Large intestine (tissue), 3 donors: ENCODE results near the gene CORO1A. TPM values are rescaled to one million over a fixed set of nuclear protein-coding genes. Genes with fewer than 3 reads are reported as not detected.
"Not testable (repeated sequence)": the region's sequence is repeated elsewhere in the genome, so short reads cannot be mapped to it uniquely, and the experiment has no call there.

Experiments
- DNase-seq, 2 donors: peaks; one replicate each; pipeline versions ENCODE4 v3.0.0 to v3.0.0-alpha.2; 2013
- H3K27ac ChIP-seq: one replicate; pipeline ENCODE4 v1.5.1; 2013; ENCODE audit warnings: low read length
- H3K27me3 ChIP-seq: 2 replicates; pipeline ENCODE4 v1.6.1; 2013; ENCODE audit warnings: low read length; ENCODE audit not compliant: control insufficient read depth, insufficient read depth
- H3K36me3 ChIP-seq: 2 replicates; pipeline ENCODE4 v1.6.1; 2013; ENCODE audit warnings: low read length; ENCODE audit not compliant: control insufficient read depth, insufficient read depth
- H3K4me1 ChIP-seq: one replicate; pipeline ENCODE4 v1.6.1; 2013; ENCODE audit warnings: low read length; ENCODE audit not compliant: control insufficient read depth, insufficient read depth
- H3K4me3 ChIP-seq: one replicate; pipeline ENCODE4 v1.5.1; 2013; ENCODE audit warnings: low read length
- H3K9me3 ChIP-seq: one replicate; pipeline ENCODE4 v1.6.1; 2013; ENCODE audit warnings: mild to moderate bottlenecking, low read depth, low read length, moderate library complexity; ENCODE audit not compliant: control insufficient read depth
- WGBS: methylation state at CpG from one replicate; pipeline ENCODE4 v1.1.5; 2013; ENCODE audit warnings: low lambda C conversion rate; ENCODE audit not compliant: insufficient coverage; 5-methylcytosine and 5-hydroxymethylcytosine counted together
- polyA plus RNA-seq: library from polyadenylated mRNA; unstranded; fragments of 120-200 nt; gene quantifications from one replicate; pipeline ENCODE4 v1.2.1, GENCODE V29; 2013

Gene CORO1A
- polyA plus RNA-seq, 1 donor = 36.7 TPM

GRCh38 chr16:30168746-30169145 is 14.7 kb upstream of the CORO1A start:
- not testable (repeated sequence) for H3K27me3 ChIP-seq, H3K4me1 ChIP-seq, H3K27ac ChIP-seq, DNase-seq, H3K4me3 ChIP-seq, H3K9me3 ChIP-seq, H3K36me3 ChIP-seq
- no CpG with 5 or more reads among the region's 29 CpGs for WGBS

- H3K27ac ChIP-seq, DNase-seq, H3K4me1 ChIP-seq, H3K9me3 ChIP-seq, H3K27me3 ChIP-seq, H3K4me3 ChIP-seq, H3K36me3 ChIP-seq: not testable (repeated sequence)
- no CpG with 5 or more reads among the region's 38 CpGs for WGBS
Measured at GRCh38 chr16:30169416-30169815, 14.0 kb upstream of the CORO1A start.

- H3K27ac ChIP-seq, H3K9me3 ChIP-seq, H3K4me3 ChIP-seq, H3K36me3 ChIP-seq, DNase-seq, H3K27me3 ChIP-seq, H3K4me1 ChIP-seq: not testable (repeated sequence)
- no CpG with 5 or more reads among the region's 31 CpGs for WGBS
Measured at GRCh38 chr16:30170145-30170544, 13.3 kb upstream of the CORO1A start.

GRCh38 chr16:30173054-30173453 is 10.3 kb upstream of the CORO1A start:
- H3K27ac ChIP-seq = no peak overlapping the region
- H3K27me3 ChIP-seq = no peaks in the 10 kb centered on the region
- H3K4me1 ChIP-seq = no peaks in the 10 kb centered on the region
- H3K36me3 ChIP-seq = no peaks in the 10 kb centered on the region
- no peak overlapping the region for H3K4me3 ChIP-seq
- DNase-seq = no peak
- 100% methylated on average over 3 of the region's 7 CpGs for WGBS
- no peaks in the 10 kb centered on the region for H3K9me3 ChIP-seq

GRCh38 chr16:30176876-30177275 is 6.5 kb upstream of the CORO1A start:
- H3K27me3 ChIP-seq, H3K36me3 ChIP-seq, DNase-seq, H3K27ac ChIP-seq, H3K4me1 ChIP-seq, H3K4me3 ChIP-seq, H3K9me3 ChIP-seq: not testable (repeated sequence)
- no CpG with 5 or more reads among the region's 6 CpGs for WGBS

- no peak overlapping the region for H3K27ac ChIP-seq
- peaks cover under 1% of the 10 kb centered on the region for H3K27me3 ChIP-seq
- no peaks in the 10 kb centered on the region for H3K9me3 ChIP-seq
- peaks cover 16% of the 10 kb centered on the region for H3K4me1 ChIP-seq
- no peaks in the 10 kb centered on the region for H3K36me3 ChIP-seq
- DNase-seq = no peak
- WGBS = no CpG with 5 or more reads among the region's 4 CpGs
- H3K4me3 ChIP-seq = no peak overlapping the region
Measured at GRCh38 chr16:30179195-30179594, 4.2 kb upstream of the CORO1A start.

- no peaks in the 10 kb centered on the region for H3K36me3 ChIP-seq
- no peak overlapping the region for H3K4me3 ChIP-seq
- WGBS = 100% methylated on average over 1 of the region's 9 CpGs
- H3K4me1 ChIP-seq = peaks cover 20% of the 10 kb centered on the region
- no peak overlapping the region for H3K27ac ChIP-seq
- no peaks in the 10 kb centered on the region for H3K9me3 ChIP-seq
- no peak for DNase-seq
- peaks cover 6% of the 10 kb centered on the region for H3K27me3 ChIP-seq
Measured at GRCh38 chr16:30179931-30180330, 3.5 kb upstream of the CORO1A start.

GRCh38 chr16:30180741-30181140 is 2.7 kb upstream of the CORO1A start:
- Histone ChIP-seq H3K27me3 (peaks cover 7% of the 10 kb centered on the region), H3K9me3 (no peaks in the 10 kb centered on the region), H3K36me3 (no peaks in the 10 kb centered on the region), H3K4me1 (peaks cover 20% of the 10 kb centered on the region), H3K4me3 (no peak overlapping the region), H3K27ac (no peak overlapping the region)
- DNase-seq = no peak
- WGBS = no CpG with 5 or more reads among the region's 3 CpGs

GRCh38 chr16:30184096-30184890 is 891 bp downstream of the CORO1A start:
- Histone ChIP-seq H3K27me3 (peaks cover 7% of the 10 kb centered on the region), H3K27ac (peak overlapping the region; percentile 8), H3K4me3 (peak overlapping the region; percentile 62), H3K36me3 (no peaks in the 10 kb centered on the region), H3K9me3 (no peaks in the 10 kb centered on the region), H3K4me1 (peaks cover 19% of the 10 kb centered on the region)
- DNase-seq = peak in 1 of 2 donors; percentile 25
- no CpG with 5 or more reads among the region's 24 CpGs for WGBS

GRCh38 chr16:30184891-30185682 is 1.7 kb downstream of the CORO1A start:
- H3K4me1 ChIP-seq = peaks cover 19% of the 10 kb centered on the region
- peak overlapping the region; percentile 32 for H3K4me3 ChIP-seq
- no peak overlapping the region for H3K27ac ChIP-seq
- no peaks in the 10 kb centered on the region for H3K9me3 ChIP-seq
- no peak for DNase-seq
- no peaks in the 10 kb centered on the region for H3K36me3 ChIP-seq
- WGBS = no CpG with 5 or more reads among the region's 13 CpGs
- peaks cover 7% of the 10 kb centered on the region for H3K27me3 ChIP-seq
